ENCODE measurements around the gene EPHA3.

DNA sequence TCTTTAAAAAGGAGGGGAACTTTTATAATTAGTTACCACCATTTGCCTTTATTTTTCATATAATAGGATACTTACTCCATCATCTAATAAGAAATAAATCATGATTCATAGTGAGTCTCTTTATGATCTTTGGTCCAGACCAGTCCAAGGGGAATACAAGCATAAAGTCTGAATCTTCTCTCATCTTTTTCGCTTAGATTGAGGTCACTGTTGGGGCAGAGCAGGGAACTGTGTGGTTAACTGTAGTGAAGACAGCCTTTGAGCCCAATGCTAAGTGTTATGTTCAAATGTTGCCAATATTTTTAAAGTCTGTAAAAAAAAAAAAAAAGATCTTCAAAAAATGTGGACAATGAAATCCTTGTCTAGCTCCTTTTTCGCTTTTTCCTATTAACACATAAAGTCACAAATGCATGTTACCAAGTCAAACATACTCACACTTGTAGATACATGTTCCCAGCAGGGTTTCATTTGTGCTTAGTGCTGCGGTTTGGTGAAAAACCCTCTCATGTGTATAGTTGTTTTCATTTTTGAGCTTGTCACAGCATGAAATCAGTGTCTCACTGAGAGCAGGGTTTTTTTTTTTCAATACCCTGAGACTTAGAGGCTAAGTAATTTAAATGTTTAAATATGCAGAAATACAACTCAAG lies 72.1 kb downstream of the EPHA3 start:
- TF ChIP-seq, protein P1, sequence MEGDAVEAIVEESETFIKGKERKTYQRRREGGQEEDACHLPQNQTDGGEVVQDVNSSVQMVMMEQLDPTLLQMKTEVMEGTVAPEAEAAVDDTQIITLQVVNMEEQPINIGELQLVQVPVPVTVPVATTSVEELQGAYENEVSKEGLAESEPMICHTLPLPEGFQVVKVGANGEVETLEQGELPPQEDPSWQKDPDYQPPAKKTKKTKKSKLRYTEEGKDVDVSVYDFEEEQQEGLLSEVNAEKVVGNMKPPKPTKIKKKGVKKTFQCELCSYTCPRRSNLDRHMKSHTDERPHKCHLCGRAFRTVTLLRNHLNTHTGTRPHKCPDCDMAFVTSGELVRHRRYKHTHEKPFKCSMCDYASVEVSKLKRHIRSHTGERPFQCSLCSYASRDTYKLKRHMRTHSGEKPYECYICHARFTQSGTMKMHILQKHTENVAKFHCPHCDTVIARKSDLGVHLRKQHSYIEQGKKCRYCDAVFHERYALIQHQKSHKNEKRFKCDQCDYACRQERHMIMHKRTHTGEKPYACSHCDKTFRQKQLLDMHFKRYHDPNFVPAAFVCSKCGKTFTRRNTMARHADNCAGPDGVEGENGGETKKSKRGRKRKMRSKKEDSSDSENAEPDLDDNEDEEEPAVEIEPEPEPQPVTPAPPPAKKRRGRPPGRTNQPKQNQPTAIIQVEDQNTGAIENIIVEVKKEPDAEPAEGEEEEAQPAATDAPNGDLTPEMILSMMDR (IDR thresholded peaks at IDR 0.05), result no peak
- no peak for TF ChIP-seq POLR2AphosphoS5 (IDR thresholded peaks at IDR 0.05)
- TF ChIP-seq EP300 (IDR thresholded peaks at IDR 0.05), result no peak
- TF ChIP-seq POLR2A (IDR thresholded peaks at IDR 0.05; ENCODE audit: low read depth), result no peak
